B cell (primary cell): ENCODE results near the gene KIF1A. TPM values are rescaled to one million over a fixed set of nuclear protein-coding genes. Genes with fewer than 3 reads are reported as not detected.

Experiments
- ATAC-seq: fragments of 200-7000 bp; cut with Tn5 transposase; one replicate; pipeline ENCODE4 v1.10.0; 2021; ENCODE audit warnings: low read depth, mild to moderate bottlenecking, moderate number of reproducible peaks, moderate library complexity
- CTCF ChIA-PET: fragments of 350-600 bp; sonication (Branson Sonifier 250); formaldehyde crosslinking; loops from one replicate; lab custom pipeline; 2021; ENCODE audit warnings: antibody characterized with exemption, inconsistent platforms; lab: Charles Lee
- POLR2A ChIA-PET: fragments of 350-600 bp; sonication (Branson Sonifier 250); formaldehyde crosslinking; loops from one replicate; lab custom pipeline; 2021; ENCODE audit warnings: antibody characterized with exemption; lab: Charles Lee
- DNase-seq: peaks from one replicate; pipeline ENCODE4 v3.0.0; 2013
- H2AFZ ChIP-seq: 2 replicates; pipeline ENCODE4 v1.6.1; 2012; ENCODE audit warnings: mild to moderate bottlenecking, low read depth, low read length; ENCODE audit not compliant: insufficient read depth, poor library complexity, severe bottlenecking
- H3K27ac ChIP-seq, 2 donors: 1 replicate in 1 of 2; 2 replicates in 1 of 2; pipeline ENCODE4 v1.5.1; 2012 to 2013; ENCODE audit warnings: low read length in 2 of 2, mild to moderate bottlenecking in 2 of 2, moderate library complexity in 1 of 2
- H3K27me3 ChIP-seq, 4 experiments: fragments of 200-600 bp in 1 of 4; sonication (generic) in 1 of 4; replicated peaks in 1 of 4; 1 replicate in 2 of 4; 2 replicates in 2 of 4; pipeline versions ENCODE4 v1.6.1 to v1.7.0; 2013 to 2016; ENCODE audit warnings: low read length in 3 of 4, mild to moderate bottlenecking in 2 of 4, mixed read lengths in 1 of 4, moderate library complexity in 1 of 4; ENCODE audit not compliant: insufficient read depth in 4 of 4, control insufficient read depth in 3 of 4; ENCODE audit errors: control extremely low read depth in 1 of 4
- H3K36me3 ChIP-seq, 2 experiments: replicated peaks in 1 of 2; 1 replicate in 1 of 2; 2 replicates in 1 of 2; pipeline versions ENCODE4 v1.6.1 to v1.7.1; 2013; ENCODE audit warnings: low read length in 1 of 2; ENCODE audit not compliant: insufficient read depth in 2 of 2, control insufficient read depth in 1 of 2; ENCODE audit errors: control extremely low read depth in 1 of 2, extremely low read depth in 1 of 2
- H3K4me1 ChIP-seq, 2 donors: fragments of 200-600 bp in 1 of 2; sonication (generic) in 1 of 2; 1 replicate in 1 of 2; 2 replicates in 1 of 2; pipeline versions ENCODE4 v1.5.1 to v1.6.1; 2013 to 2017; ENCODE audit warnings: low read length in 2 of 2; ENCODE audit not compliant: control insufficient read depth in 2 of 2, insufficient read depth in 2 of 2
- H3K4me2 ChIP-seq: replicated peaks from 2 replicates; pipeline ENCODE3; 2012; ENCODE audit warnings: mild to moderate bottlenecking, low read depth, low read length; ENCODE audit not compliant: poor library complexity, severe bottlenecking
- H3K4me3 ChIP-seq, 5 experiments: fragments of 200-600 bp in 1 of 5; sonication (generic) in 1 of 5; 1 replicate in 3 of 5; 2 replicates in 2 of 5; pipeline versions ENCODE4 v1.5.1 to v1.7.0; 2011 to 2016; ENCODE audit warnings: low read length in 4 of 5, mild to moderate bottlenecking in 4 of 5, low read depth in 2 of 5, control low read depth in 1 of 5, moderate library complexity in 1 of 5; ENCODE audit not compliant: insufficient read depth in 1 of 5; ENCODE audit errors: control extremely low read depth in 1 of 5, extremely low read depth in 1 of 5
- H3K79me2 ChIP-seq: fragments of 200-600 bp; sonication (generic); one replicate; pipeline ENCODE4 v1.6.0; 2016; ENCODE audit warnings: low read length; ENCODE audit not compliant: control insufficient read depth, insufficient read depth
- H3K9ac ChIP-seq: fragments of 200-600 bp; sonication (generic); 2 replicates; pipeline ENCODE4 v1.6.1; 2017; ENCODE audit warnings: mild to moderate bottlenecking, low read length, moderate library complexity
- H3K9me3 ChIP-seq, 3 donors: one replicate each; pipeline versions ENCODE4 v1.6.1 to v1.7.1; 2013; ENCODE audit warnings: low read length in 2 of 3; ENCODE audit not compliant: control insufficient read depth in 2 of 3, insufficient read depth in 1 of 3; ENCODE audit errors: control extremely low read depth in 1 of 3
- H4K20me1 ChIP-seq: 2 replicates; pipeline ENCODE4 v1.6.0; 2012; ENCODE audit warnings: mild to moderate bottlenecking, low read length; ENCODE audit not compliant: insufficient read depth, control insufficient read depth, poor library complexity, severe bottlenecking
- H3K27ac Mint-ChIP-seq: one replicate; pipeline ENCODE4 v1.8.0; 2021; ENCODE audit warnings: mixed read lengths
- H3K27me3 Mint-ChIP-seq: one replicate; pipeline ENCODE4 v1.8.0; 2021; ENCODE audit warnings: mixed read lengths
- H3K4me1 Mint-ChIP-seq: one replicate; pipeline ENCODE4 v1.8.0; 2021; ENCODE audit warnings: mixed read lengths
- H3K4me3 Mint-ChIP-seq: one replicate; pipeline ENCODE4 v1.8.0; 2021; ENCODE audit warnings: mixed read lengths
- H3K9me3 Mint-ChIP-seq: one replicate; pipeline ENCODE4 v1.8.0; 2022; ENCODE audit warnings: mixed read lengths; ENCODE audit not compliant: insufficient read depth
- CTCF ChIP-seq: fragments of 200-600 bp; IDR thresholded peaks from one replicate; pipeline ENCODE4 v1.8.0; 2022; ENCODE audit warnings: antibody characterized with exemption, mild to moderate bottlenecking
- EZH2 ChIP-seq: IDR thresholded peaks from 2 replicates; pipeline ENCODE4 v1.6.1; 2012; ENCODE audit warnings: borderline replicate concordance, low read depth, mild to moderate bottlenecking, moderate library complexity, low read length; ENCODE audit not compliant: insufficient read depth, poor library complexity, severe bottlenecking
- WGBS: methylation state at CpG from one replicate; pipeline ENCODE4 v1.1.5; 2013; ENCODE audit warnings: missing lambda C conversion rate; ENCODE audit not compliant: insufficient coverage; 5-methylcytosine and 5-hydroxymethylcytosine counted together
- intact Hi-C: fragments of 100-400 bp; cut with micrococcal nuclease; formaldehyde crosslinking; loops from one replicate; pipeline ENCODE4 v1.10.0; 2022
- polyA plus RNA-seq: library from polyadenylated mRNA; depleted of rRNA; stranded (reverse); fragments of >200 nt; gene quantifications from 2 replicates; pipeline ENCODE4 v1.2.3, GENCODE V29; 2012
- total RNA-seq, 2 donors: library from RNA; stranded (reverse); fragments of 120-200 nt in 1 of 2; gene quantifications; 1 replicate in 1 of 2; 2 replicates in 1 of 2; pipeline versions ENCODE4 v1.2.3 to v1.2.4, GENCODE V29; 2013 to 2022

The KIF1A gene
- total and polyA plus RNA-seq, 2 donors (not counting 1 experiment from before 2014, with no cell fraction given), result not detected

DNA sequence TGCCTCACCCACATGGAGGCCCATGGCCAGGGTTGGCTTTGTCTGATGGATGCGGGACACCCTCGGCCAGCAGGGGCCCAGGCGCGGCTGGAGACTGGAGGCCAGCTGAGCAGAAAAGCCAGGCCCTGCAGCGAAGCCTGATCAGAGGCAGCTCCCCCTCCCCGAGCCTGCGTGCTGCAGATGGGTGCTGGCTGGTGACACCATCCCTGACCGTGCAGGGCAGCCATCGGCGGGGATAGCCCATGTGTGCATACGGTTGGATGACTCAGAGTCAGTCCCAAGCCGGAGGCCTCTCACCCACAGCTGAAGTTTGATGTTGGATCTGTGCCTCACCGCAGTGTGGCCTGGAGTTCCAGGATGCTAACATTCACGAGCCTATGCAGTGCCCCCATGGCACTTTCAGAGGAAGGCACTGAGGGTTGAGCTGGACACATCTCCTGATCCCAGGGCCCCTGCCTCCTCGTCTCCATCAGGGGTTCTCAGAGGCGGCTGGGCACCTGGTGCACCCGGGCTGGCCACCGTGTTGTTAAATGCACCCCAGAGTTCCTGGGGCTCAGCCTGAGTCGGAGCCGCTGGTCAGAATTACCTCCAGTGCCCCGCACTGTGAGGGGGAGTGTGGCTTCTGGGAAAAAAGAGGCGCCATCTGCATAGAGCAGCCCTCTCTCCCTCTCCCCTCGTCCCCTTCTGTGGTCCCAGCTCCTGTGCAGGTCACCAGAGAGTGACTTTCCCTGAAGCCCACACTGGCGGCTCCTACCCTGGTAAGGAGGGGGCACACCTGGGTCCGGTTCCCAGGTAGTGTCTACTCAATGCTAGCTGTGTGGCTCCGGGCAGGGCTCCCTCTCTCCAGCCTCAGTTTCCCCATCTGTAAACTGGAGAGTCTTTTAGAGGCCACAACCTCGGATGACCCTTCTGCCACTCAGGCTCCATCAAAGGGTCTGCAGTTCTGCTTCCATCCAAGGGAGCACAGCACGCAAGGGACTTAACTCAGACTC lies 19.4 kb upstream of the KIF1A start:
- no peak overlapping the region for H3K27ac ChIP-seq
- H3K9ac ChIP-seq, result no peak overlapping the region
- ChIA-PET CTCF (interaction anchor here (1.0 to 1.7 kb wide), 3 partner anchors 12 to 325 kb away, joined by 3 to 17 read pairs (median 5); no protein-coding TSS in a partner anchor), POLR2A (no interaction called here)
- ATAC-seq (no peak), DNase-seq (no peak)
- no peaks in the 10 kb centered on the region for H3K4me1 ChIP-seq
- WGBS, result 91% methylated on average over 25 of the region's 28 CpGs
- TF ChIP-seq CTCF, result no peak
- TF ChIP-seq EZH2, result no peak
- Mint-ChIP-seq H3K27me3 (peaks cover 33% of the 10 kb centered on the region), H3K9me3 (no peaks in the 10 kb centered on the region), H3K4me1 (no peaks in the 10 kb centered on the region), H3K27ac (no peak overlapping the region), H3K4me3 (no peak overlapping the region)
- peaks cover 0 to 21% (median 6%) of the 10 kb centered on the region in 4 experiments for H3K27me3 ChIP-seq
- peaks cover 0 to 7% (median under 1%) of the 10 kb centered on the region in 3 donors for H3K9me3 ChIP-seq
- no peak overlapping the region for H2AFZ ChIP-seq
- no peaks in the 10 kb centered on the region for H3K36me3 ChIP-seq
- H3K79me2 ChIP-seq, result no peaks in the 10 kb centered on the region
- H4K20me1 ChIP-seq, result no peaks in the 10 kb centered on the region
- no peak overlapping the region for H3K4me3 ChIP-seq
- intact Hi-C loops, result no loop called here
- no peak overlapping the region for H3K4me2 ChIP-seq

DNA sequence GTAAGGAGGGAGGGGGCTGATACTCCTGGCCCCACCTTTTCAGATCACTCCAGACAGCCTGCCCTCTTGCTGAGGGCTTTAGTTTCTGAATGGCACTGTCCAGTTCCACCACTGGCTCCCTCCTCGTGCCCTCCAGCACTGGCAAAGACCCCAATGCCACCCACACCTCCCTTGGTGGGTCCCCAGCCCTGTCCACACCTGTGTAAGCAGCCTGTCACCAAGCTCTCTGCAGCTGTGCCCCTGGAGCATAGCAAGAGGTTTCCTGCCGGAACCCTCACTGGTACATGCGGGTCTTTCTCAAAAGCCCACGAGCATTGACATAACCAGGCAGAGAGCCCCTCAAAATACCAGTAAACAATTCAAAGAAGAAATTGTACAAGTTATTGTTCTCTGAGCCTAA lies 17.6 kb upstream of the KIF1A start:
- no peak overlapping the region for H3K4me3 ChIP-seq
- no peaks in the 10 kb centered on the region for H4K20me1 ChIP-seq
- H3K9ac ChIP-seq, result no peak overlapping the region
- H3K36me3 ChIP-seq, result no peaks in the 10 kb centered on the region
- H3K4me3 Mint-ChIP-seq, result no peak overlapping the region
- no peak overlapping the region for H3K27ac ChIP-seq
- no peaks in the 10 kb centered on the region for H3K9me3 Mint-ChIP-seq
- no peak for DNase-seq
- POLR2A ChIA-PET, result no interaction called here
- intact Hi-C loops, result no loop called here
- ATAC-seq, result no peak
- peaks cover 0 to 2% of the 10 kb centered on the region in 2 donors for H3K4me1 ChIP-seq
- H3K9me3 ChIP-seq, result peaks cover 0 to 9% (median 0%) of the 10 kb centered on the region in 3 donors
- CTCF ChIA-PET, result no interaction called here
- H3K27me3 Mint-ChIP-seq, result peaks cover 26% of the 10 kb centered on the region
- no peak overlapping the region for H2AFZ ChIP-seq
- 44% methylated on average over 1 of the region's 4 CpGs for WGBS
- H3K4me2 ChIP-seq, result no peak overlapping the region
- H3K79me2 ChIP-seq, result no peaks in the 10 kb centered on the region
- no peaks in the 10 kb centered on the region for H3K4me1 Mint-ChIP-seq
- TF ChIP-seq CTCF (no peak), EZH2 (no peak)
- H3K27me3 ChIP-seq, result peaks cover 0 to 24% (median 8%) of the 10 kb centered on the region in 4 experiments
- no peak overlapping the region for H3K27ac Mint-ChIP-seq
